GM18498 (cell line): ENCODE measurements around the gene CRY1.
"Not testable (repeated sequence)": the region's sequence is repeated elsewhere in the genome, so short reads cannot be mapped to it uniquely, and the experiment has no call there.

Source experiments
- ATAC-seq: cut with Tn5 transposase; IDR thresholded peaks from one replicate; pipeline ENCODE4 v1.9.1; 2021; ENCODE audit warnings: mild to moderate bottlenecking, moderate library complexity; ENCODE audit not compliant: unreplicated experiment

Gene CRY1

DNA sequence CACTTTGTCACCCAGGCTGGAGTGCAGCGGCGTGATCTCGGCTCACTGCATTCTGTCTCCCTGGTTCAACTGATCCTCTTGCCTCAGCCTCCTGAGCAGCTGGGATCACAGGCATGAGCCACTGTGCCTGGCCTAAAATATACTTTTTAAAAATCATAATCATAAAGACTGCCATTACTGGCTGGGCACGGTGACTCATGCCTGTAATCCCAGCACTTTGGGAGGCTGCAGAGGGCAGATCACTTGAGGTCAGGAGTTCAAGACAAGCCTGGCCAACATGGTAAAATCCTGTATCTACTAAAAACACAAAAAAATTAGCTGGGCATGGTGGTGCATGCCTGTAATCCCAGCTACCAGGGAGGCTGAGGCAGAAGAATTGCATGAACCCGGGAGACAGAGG lies 20.1 kb downstream of the CRY1 start:
- not testable (repeated sequence) for ATAC-seq

DNA sequence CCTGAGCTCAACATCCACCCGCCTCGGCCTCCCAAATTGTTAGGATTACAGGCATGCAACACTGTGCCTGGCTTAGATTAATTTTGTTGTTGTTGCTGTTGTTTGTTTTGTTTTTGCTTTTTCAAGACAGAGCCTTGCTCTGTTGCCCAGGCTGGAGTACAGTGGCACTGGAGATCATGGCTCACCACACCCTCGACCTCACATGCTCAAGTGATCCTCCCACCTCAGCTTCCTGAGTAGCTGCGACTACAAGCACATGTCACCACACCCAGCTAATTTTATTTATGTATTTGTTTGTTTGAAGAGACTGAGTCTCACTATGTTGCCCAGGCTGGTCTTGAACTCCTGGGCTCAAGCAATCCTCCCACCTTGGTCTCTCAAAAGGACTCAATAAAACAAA lies 26.7 kb downstream of the CRY1 start:
- ATAC-seq = no peak

DNA sequence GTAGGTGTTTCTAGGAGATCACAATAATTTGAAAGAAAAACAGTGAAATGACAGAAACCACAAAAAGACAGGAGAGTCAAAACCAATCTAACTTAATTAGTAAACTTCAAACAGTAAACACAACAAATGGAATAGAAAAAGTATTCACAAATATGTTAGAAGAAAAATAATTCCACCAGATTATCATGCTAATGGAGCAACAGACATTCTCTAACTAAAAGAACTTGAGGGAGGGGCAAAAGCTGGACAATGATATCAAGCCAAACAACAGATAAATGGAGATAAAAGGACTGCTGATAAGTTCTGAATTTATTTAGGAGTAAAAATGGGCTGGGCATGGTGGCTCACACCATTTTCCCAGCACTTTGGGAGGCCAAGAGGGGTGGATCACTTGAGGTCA lies 28.7 kb downstream of the CRY1 start:
- no peak for ATAC-seq

DNA sequence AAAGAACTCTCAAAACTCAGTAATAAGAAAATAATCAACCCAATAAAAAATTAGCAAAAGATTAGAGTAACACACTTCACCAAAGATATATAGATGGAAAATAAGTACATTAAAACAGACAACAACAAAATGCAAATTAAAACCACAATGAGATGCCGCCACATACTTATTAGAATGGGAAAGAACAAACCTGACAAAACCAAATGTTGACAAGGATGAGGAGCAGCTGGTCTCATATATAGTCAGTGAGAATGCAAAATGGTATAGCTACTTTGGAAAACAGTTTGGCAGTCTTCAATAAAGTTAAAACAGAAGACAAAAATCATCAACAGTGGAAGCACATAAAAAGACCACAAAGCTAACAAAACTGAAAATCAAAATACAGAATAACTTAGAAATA lies 29.1 kb downstream of the CRY1 start:
- ATAC-seq = no peak

DNA sequence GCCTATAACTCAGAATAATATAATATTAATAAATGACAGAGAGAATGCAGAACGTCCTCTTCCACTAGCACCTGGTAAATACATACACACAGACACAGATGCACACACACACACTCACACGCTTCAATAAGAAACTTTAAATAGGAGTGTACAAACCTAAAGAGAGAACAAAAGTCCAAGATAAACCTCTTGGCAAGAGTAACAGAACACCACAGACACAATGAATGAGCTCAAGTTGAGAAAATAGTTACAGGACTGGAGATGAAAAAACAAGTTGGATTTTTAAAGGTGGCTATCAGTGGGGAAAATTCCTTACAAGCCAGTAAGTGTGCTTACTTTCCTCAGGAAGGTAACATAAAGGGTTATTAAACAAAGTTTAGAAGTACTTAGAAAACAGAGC lies 35.2 kb downstream of the CRY1 start:
- no peak for ATAC-seq

DNA sequence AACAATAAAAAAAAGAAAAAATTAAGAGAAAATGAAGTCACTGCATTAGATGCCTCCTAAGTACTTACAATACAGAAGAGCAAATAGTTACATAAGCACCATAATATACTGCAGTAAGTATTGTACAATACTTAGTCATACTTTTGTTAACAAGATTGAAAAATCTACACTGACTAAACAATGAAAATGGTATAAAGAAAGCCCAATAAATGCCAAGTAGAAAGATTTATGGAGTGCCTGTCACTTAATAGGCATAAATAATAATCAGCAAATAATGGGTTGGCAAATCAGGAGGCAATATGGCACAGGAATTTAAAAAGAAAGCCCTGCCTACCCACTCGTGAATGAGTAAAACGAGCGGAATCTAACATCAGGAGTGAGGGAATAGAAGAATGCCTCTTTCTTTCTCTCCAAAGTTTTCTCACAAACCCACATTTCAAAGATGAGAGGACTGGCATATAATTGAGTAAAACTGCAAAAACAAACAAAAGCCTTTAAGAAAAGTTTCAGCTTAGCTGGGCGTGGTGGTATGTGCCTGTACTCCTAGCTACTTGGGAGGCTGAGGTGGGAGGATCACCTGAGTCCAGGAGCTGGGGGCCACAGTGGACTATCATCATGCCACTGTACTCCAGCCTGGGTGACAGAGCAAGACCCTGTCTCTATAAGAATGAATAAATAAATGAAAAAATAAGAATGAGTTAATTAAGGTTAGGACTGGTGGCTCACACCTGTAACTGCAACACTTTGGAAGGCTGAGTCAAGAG lies 36.1 kb downstream of the CRY1 start:
- ATAC-seq = no peak

DNA sequence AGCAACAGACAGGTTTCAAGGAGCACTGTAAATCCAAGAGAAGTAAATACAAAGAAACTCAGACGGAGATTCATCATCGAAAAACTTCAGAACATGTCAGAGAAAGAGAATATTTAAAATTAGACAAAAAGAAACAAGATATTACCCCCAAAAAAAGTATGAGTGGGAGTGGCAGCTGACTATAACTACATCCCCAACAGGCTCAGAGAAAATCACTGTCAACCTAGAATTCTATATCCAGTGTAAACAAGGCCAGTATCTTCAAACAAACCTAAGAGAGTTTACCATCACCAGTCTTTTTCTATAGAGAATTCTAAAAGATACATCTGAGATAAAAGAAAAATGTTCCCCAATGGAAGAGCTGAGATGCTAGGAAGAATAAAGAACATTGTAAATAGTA lies 39.6 kb downstream of the CRY1 start:
- no peak for ATAC-seq

DNA sequence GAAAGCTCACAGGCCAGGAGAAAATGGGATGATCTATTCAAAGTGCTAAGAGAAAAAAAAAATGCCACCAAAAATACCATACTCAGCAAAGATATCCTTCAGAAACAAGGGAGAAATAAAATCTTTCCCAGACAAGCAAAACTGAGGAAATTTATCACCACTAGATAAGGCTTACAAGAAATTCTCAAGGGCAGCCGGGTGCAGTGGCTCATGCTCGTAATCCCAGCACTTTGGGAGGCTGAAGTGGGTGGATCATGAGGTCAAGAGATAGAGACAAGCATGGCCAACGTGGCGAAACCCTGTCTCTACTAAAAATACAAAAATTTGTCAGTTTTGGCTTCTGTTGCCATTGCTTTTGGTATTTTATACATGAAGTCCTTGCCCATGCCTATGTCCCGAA lies 48.2 kb downstream of the CRY1 start:
- no peak for ATAC-seq

DNA sequence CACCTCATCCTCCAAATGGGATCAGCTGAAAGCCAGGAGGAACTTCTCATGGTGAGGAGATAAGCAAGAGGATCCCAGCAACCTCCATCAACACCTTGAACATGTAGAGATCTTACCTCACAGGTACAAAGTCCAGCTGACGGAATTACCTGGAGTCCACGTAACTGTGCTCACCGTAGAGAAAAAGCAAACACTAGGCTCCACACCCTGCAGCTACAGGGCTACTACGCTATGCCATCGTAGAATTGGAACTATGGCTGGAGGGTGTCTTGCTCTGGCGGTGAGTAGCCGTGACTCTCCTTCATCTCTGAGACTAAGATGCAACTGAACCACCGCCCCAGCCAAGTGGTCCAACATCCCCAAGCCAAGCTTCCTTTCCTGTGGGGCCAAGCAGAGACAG lies 50.5 kb downstream of the CRY1 start:
- no peak for ATAC-seq

DNA sequence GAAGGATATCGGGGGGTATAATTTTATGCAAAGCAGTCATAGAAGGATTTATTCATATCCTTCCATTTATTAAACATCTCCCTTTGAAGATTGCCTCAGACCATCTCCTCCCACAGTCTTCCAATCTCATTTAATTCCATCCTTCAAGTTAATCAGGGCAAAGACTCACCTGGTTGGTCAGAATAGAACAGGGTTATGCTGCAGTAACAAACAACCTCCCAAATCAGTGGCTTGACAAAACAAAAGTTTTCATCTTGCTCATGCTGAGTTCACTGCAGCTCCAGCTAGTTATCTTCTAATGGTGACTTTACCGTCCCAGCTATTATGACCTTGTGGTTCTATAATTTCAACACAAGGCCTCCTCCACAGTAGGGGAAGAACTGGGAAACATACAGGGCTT lies 57.6 kb downstream of the CRY1 start:
- ATAC-seq = no peak

DNA sequence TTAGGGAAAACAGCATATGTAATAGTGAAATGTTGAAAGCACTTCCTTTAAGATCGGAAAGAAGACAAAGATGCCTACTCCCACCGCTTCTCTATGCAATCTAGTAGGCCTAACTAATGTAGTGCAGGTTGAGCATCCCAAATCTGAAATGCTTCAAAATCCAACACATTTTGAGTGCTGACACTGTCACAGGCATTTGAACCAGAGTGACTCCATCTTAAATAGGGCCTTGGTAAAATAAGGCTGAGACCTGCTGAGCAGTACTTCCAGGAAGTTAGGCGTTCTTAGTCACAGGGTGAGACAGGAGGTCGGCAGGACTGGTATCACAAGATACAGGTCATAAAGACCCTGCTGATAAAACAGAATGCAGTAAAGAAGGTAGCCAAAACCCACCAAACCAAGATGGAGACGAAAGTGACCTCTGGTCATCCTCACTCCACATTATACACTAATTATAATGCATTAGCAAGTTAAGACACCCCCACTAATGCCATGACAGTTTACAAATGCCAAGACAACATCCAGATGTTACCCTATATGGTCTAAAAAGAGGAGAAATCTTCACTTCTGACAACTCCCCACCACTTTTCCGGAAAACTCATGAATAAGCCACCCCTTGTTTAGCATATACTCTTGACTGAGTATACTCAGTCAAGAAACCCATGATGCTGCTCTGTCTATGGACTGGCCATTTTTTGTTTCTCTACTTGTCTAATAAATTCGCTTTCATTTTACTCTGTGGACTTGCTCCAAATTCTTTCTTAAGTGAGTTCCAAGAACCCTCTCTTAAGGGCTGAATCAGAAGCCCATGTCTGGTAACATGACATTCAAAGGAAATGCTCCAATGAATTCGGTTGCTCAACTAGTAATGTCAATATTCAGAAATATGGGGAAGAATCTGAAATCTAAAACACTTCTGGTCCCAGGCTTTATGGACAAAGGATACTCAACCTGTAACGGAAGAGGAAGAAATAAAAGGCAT lies 59.3 kb downstream of the CRY1 start:
- ATAC-seq = no peak

DNA sequence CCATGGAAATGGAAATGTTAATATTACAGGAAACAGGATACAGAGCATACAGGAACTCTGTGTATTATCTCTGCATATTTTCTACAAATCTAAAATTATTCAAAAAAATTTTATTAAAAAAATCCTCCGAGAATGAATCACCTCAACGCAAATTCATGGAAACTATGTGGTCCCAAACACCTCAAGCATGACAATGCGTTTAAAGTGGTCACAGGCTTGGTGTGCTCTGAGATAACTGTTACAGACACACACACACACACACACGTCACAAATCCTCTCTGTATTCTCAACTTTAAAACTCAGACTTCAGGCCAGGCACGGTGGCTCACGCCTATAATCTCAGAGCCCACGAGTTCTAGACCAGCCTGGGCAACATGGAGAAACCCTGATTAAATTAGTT lies 61.1 kb downstream of the CRY1 start:
- ATAC-seq = no peak

DNA sequence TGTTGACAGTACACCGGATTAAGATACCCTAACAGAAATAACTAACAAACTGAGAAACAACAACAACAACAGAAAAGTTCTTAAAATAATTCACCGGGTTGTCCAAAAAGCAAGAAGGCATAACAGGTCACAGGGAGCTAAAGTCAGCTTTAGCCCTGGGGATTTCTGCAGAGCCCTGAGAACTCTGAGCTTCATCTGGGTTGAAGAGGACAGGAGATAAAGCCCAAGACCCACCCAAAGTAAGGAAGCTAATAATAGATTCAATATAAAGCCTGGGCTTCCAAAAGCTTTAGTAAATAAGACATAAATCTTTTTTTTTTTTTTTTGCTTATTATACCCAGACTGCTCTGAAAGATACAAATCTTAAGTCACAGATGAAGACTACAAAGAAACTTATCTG lies 62.3 kb downstream of the CRY1 start:
- no peak for ATAC-seq

DNA sequence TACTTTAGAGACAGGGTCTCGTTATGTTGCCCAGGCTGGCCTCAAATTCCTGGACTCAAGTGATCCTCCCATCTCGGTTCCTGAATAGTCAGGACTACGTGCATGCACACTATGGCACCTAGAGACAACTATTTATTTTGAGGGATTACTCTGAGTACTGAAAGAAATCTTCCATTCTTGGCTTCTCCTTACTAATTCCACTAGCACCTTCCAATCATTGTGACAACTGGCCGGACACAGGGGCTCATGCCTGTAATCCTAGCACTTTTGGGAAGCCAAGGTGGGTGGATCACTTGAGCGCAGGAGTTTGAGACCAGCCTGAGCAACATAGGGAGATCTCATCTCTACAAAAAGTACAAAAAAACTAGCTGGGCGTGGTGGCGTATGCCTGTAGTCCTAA lies 64.3 kb downstream of the CRY1 start:
- no peak for ATAC-seq

DNA sequence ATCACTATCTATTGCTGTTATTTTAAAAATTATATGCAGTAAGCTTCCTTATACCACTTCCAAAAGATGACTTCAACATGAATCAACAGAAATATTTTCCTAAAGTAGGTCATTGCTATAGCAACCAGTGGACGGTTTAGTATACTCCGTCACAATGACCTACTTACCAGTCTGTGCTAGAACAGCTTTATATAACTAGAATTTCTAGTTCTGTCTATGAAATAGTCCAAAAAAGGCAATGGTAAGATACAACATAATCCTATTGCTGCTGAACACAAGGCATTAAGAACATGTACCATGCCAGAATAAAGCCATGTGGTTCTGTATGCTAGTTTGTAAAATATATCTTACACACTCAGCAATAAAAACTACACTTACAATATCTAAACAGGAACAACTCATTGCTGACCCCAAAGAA lies 65.7 kb downstream of the CRY1 start:
- no peak for ATAC-seq

DNA sequence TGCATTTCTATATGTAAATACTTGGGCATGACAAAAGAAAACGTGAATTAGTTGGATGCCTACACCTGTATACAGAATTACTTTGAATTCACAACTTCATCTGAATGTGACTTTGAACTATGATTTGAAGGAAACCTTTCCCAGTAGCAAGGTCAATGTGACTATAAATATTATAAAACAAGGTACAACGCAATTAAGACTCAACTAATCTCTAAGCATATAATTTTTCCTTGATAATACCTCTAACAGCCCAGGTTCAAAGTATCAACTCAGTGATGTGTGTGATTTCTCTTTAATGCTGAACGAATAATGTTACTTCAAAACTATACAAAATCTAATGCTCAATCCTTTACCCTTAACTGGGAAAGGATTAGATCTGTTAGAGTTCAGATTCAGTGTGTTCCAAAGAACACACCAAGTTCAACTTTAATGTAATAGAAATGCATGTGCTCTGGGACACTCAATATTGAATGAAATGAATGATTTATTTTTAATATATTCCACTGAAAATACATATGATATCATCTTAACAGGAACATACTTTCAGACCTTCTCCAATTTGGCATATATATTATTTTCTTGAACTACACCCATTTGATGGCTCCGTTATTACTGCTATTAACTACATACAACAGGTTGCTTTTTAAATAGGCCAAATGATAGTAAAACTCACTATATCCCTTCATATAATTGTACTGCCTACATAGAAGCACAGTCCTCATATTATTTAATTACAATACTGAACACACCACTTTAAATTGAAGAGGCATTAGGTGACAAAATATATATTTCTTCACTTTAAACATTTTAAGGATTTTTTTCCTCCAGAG lies 66.3 kb downstream of the CRY1 start:
- no peak for ATAC-seq

DNA sequence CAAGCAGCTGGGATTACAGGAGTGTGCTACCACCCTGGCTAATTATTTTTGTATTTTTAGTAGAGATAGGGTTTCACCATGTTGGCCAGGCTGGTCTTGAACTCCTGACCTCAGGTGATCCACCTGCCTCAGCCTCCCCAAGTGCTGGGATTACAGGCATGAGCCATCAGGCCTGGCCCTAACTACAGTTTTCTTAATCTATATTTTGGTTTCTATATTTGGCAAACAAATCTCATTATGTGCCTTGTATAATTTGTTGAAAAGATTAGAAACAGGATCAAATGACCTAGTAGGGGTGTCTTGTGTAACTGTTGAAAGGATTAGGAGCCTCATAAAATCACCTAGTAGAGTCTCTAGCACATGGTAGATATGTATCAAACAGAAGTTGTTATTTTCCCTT lies 67.0 kb downstream of the CRY1 start:
- not testable (repeated sequence) for ATAC-seq

DNA sequence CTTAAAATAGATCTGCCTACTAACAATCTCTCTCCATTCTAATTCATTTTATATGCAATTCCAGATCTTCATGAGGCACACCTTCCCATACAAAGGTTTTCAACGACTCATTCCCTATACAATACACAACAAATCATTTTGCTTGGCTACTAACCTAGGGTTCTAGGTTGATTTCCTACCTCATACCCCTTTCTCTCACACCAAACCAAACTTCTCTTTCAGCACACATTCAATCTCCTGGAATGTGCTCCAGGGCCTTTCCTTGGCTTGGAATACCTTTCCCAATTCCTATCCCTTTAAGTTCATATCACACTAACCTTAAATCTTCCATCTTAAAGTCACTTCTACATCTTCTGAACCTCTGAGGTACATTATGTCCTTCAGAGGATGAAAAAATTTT lies 67.7 kb downstream of the CRY1 start:
- no peak for ATAC-seq

DNA sequence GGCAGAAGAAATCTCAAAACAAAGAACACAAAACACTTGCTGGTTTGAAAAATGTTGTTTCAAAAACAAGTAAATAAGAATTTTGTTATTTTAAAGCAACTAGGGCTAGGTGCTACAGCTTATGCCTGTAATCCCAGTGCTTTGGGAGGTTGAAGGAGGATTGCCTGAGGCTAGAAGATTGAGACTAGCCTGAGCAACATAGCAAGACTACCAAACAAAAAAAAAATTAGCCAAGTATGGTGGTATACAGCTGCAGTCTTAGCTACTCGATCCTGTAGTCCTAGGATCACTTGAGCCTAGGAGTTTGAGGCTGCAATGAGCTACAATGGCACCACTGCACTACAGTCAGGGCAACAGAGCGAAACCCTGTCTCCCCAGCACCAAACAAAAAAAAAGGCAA lies 73.8 kb downstream of the CRY1 start:
- ATAC-seq = no peak

DNA sequence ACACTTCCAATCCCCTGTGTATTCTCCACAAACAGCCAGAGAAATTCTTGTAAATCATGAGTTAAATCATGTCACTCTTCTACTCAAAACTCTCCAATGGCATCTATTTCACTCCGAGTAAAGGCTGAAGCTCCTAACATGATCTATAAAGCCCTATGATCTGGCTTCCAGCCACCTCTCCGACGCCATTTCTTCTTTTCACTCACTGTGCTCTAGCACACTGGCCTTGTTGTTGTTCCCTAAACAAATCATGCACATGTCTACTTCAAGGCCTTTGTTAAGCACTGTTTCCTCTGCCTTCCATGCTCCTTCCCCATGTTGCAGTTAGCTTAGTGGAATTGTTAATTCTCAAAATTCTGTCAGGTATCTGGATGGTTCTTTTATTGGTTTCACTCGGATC lies 76.3 kb downstream of the CRY1 start:
- ATAC-seq = no peak

DNA sequence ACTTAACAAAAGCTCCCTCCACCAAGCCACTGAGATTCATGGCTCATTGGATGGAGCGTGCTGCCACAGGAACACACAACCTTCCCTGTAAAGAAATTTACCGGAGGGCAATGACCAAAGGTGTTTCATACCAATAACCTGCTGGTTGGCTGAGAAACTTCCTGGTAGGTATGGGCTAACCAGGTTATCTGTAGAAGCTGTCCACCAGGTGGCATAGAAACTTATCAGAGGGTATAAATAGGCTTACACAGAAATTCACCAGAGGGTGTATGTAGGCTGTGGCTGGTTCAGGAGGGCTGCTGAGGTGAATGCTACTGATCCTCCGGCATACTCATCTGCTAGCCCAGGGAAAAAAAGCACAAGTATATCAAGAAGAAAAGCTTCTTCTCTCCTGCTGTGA lies 79.3 kb downstream of the CRY1 start:
- no peak for ATAC-seq
